SK-N-SH (cell line): Measurements from ENCODE around the gene FNDC1. TPM values are rescaled to one million over a fixed set of nuclear protein-coding genes. Genes with fewer than 3 reads are reported as not detected.

ENCODE experiments used
- CTCF ChIA-PET: fragments of 300-600, 350-600 bp; formaldehyde crosslinking; extraction: SDS; loops from one replicate; lab custom pipeline; 2021; lab: Yijun Ruan, JAX
- POLR2A ChIA-PET: fragments of 350-600 bp; sonication (Branson Sonifier 250); formaldehyde crosslinking; extraction: SDS; loops from one replicate; lab custom pipeline; 2020; ENCODE audit warnings: antibody characterized with exemption, inconsistent platforms; lab: Yijun Ruan, JAX
- DNase-seq: peaks from one replicate; pipeline ENCODE4 v3.0.0; 2012
- H2AFZ ChIP-seq: fragments of 200-600 bp; sonication (generic); 2 replicates; pipeline ENCODE4 v1.8.1; 2016; ENCODE audit warnings: antibody characterized with exemption, mild to moderate bottlenecking, low read depth
- H3F3A ChIP-seq: fragments of 200-600 bp; sonication (generic); replicated peaks from 2 replicates; pipeline ENCODE3; 2016; ENCODE audit warnings: antibody characterized with exemption, mild to moderate bottlenecking; ENCODE audit not compliant: insufficient read depth
- H3K27ac ChIP-seq, 2 experiments: fragments of 200-500 bp in 1 of 2; fragments of 200-600 bp in 1 of 2; sonication (Bioruptor generic) in 1 of 2; sonication (generic), shearing (Covaris generic) in 1 of 2; 2 replicates each; pipeline versions ENCODE4 v1.5.1 to v1.6.1; 2014 to 2016; ENCODE audit warnings: low read depth in 2 of 2, inconsistent platforms in 1 of 2, low read length in 1 of 2, mild to moderate bottlenecking in 1 of 2, mixed read lengths in 1 of 2
- H3K27me3 ChIP-seq: fragments of 200-600 bp; sonication (generic), shearing (Covaris generic); 2 replicates; pipeline ENCODE4 v1.6.1; 2016; ENCODE audit warnings: mixed run types; ENCODE audit not compliant: insufficient read depth
- H3K36me3 ChIP-seq, 2 experiments: fragments of 200-500 bp in 1 of 2; fragments of 200-600 bp in 1 of 2; sonication (Bioruptor generic) in 1 of 2; sonication (generic) in 1 of 2; replicated peaks in 1 of 2; 2 replicates each; pipeline versions ENCODE3 to v1.5.1; 2014 to 2016; ENCODE audit warnings: low read length in 1 of 2, mild to moderate bottlenecking in 1 of 2; ENCODE audit not compliant: insufficient read depth in 2 of 2, control insufficient read depth in 1 of 2
- H3K4me1 ChIP-seq, 2 experiments: fragments of 200-500 bp in 1 of 2; fragments of 200-600 bp in 1 of 2; sonication (Bioruptor generic) in 1 of 2; sonication (generic), shearing (Covaris generic) in 1 of 2; 2 replicates each; pipeline versions ENCODE4 v1.5.1 to v1.6.1; 2014 to 2016; ENCODE audit warnings: low read depth in 1 of 2, low read length in 1 of 2, mixed run types in 1 of 2; ENCODE audit not compliant: insufficient read depth in 2 of 2, control insufficient read depth in 1 of 2
- H3K4me2 ChIP-seq: fragments of 200-600 bp; sonication (generic), shearing (Covaris generic); 2 replicates; pipeline ENCODE4 v1.6.1; 2017; ENCODE audit warnings: mixed run types
- H3K4me3 ChIP-seq, 2 experiments: fragments of 200-500 bp in 1 of 2; fragments of 200-600 bp in 1 of 2; sonication (Bioruptor generic) in 1 of 2; sonication (generic), shearing (Covaris generic) in 1 of 2; 2 replicates each; pipeline versions ENCODE4 v1.5.1 to v1.8.1; 2014 to 2016; ENCODE audit warnings: low read depth in 2 of 2, inconsistent platforms in 1 of 2, low read length in 1 of 2, mild to moderate bottlenecking in 1 of 2, mixed read lengths in 1 of 2, moderate library complexity in 1 of 2
- H3K79me2 ChIP-seq: fragments of 200-600 bp; sonication (generic); 2 replicates; pipeline ENCODE4 v1.8.1; 2017; ENCODE audit warnings: mild to moderate bottlenecking; ENCODE audit not compliant: insufficient read depth
- H3K9ac ChIP-seq: fragments of 200-600 bp; sonication (generic); 2 replicates; pipeline ENCODE4 v1.6.1; 2017; ENCODE audit warnings: mixed run types
- H3K9me2 ChIP-seq: fragments of 200-600 bp; sonication (generic); 2 replicates; pipeline ENCODE4 v1.6.1; 2017; ENCODE audit warnings: mixed run types
- H3K9me3 ChIP-seq: fragments of 200-600 bp; sonication (generic); 2 replicates; pipeline ENCODE4 v1.6.1; 2017; ENCODE audit warnings: mixed run types, mild to moderate bottlenecking, moderate library complexity
- H4K20me1 ChIP-seq: fragments of 200-600 bp; sonication (generic); 2 replicates; pipeline ENCODE4 v1.6.1; 2017; ENCODE audit warnings: mild to moderate bottlenecking, mixed run types; ENCODE audit not compliant: insufficient read depth
- EP300 ChIP-seq, 2 experiments: IDR thresholded peaks; 2 replicates each; pipeline versions ENCODE4 v1.4.0 to v1.6.1; 2012; ENCODE audit warnings: borderline replicate concordance in 1 of 2, low read depth in 1 of 2, low read length in 1 of 2
- FOSL2 ChIP-seq: IDR thresholded peaks from 2 replicates; pipeline ENCODE4 v1.4.0; 2012; ENCODE audit warnings: low read depth, mild to moderate bottlenecking, moderate library complexity, borderline replicate concordance
- GABPA ChIP-seq: IDR thresholded peaks from 2 replicates; pipeline ENCODE4 v1.4.0; 2012; ENCODE audit warnings: low read depth, mild to moderate bottlenecking
- GATA2 ChIP-seq: sonication (generic); formaldehyde crosslinking; IDR thresholded peaks from 2 replicates; pipeline ENCODE4 v1.5.0; 2020; ENCODE audit warnings: mild to moderate bottlenecking, missing genetic modification reagents
- POLR2AphosphoS5 ChIP-seq: IDR thresholded peaks from 2 replicates; pipeline ENCODE4 v1.6.1; 2012; ENCODE audit warnings: low read depth, low read length
- RAD21 ChIP-seq: IDR thresholded peaks from 2 replicates; pipeline ENCODE4 v1.6.1; 2012; ENCODE audit warnings: mild to moderate bottlenecking, low read length
- RCOR1 ChIP-seq: fragments of 150-350 bp; IDR thresholded peaks from 2 replicates; pipeline ENCODE4 v1.6.1; 2017; ENCODE audit warnings: antibody characterized with exemption, low read length
- RFX5 ChIP-seq: IDR thresholded peaks from 2 replicates; pipeline ENCODE4 v1.6.1; 2012; ENCODE audit warnings: mild to moderate bottlenecking, improper control_type of control experiment, low read length
- SIN3A ChIP-seq: IDR thresholded peaks from 2 replicates; pipeline ENCODE4 v1.6.1; 2012; ENCODE audit warnings: low read depth, mild to moderate bottlenecking, low read length, moderate library complexity, borderline replicate concordance
- TCF12 ChIP-seq: IDR thresholded peaks from 2 replicates; pipeline ENCODE4 v1.4.0; 2012
- WGBS: methylation state at CpG from one replicate; pipeline ENCODE4 v1.1.6; 2017; ENCODE audit warnings: low lambda C conversion rate; 5-methylcytosine and 5-hydroxymethylcytosine counted together
- polyA plus RNA-seq, 3 experiments: library from polyadenylated mRNA; depleted of rRNA; stranded (reverse); fragments of >200 nt; gene quantifications; 2 replicates each; pipeline ENCODE4 v1.2.3, GENCODE V29; 2012
- TF ChIP-seq, protein P1 (sequence below): fragments of 200-600 bp; sonication (generic); IDR thresholded peaks from 2 replicates; pipeline ENCODE4 v1.6.1; 2017; ENCODE audit warnings: antibody characterized with exemption, mild to moderate bottlenecking, moderate library complexity
- TF ChIP-seq, protein P2 (sequence below): fragments of 150-350 bp; IDR thresholded peaks from 2 replicates; pipeline ENCODE4 v1.6.1; 2016; ENCODE audit warnings: mild to moderate bottlenecking, low read depth, low read length
- TF ChIP-seq, protein P3 (sequence below): IDR thresholded peaks from 2 replicates; pipeline ENCODE4 v1.6.1; 2012; ENCODE audit warnings: mild to moderate bottlenecking, low read depth, low read length, moderate library complexity
- TF ChIP-seq, protein P4 (sequence below): IDR thresholded peaks from 2 replicates; pipeline ENCODE4 v1.4.0; 2012; ENCODE audit warnings: low read depth
- TF ChIP-seq, protein P5 (sequence below): IDR thresholded peaks from 2 replicates; pipeline ENCODE4 v1.4.0; 2012; ENCODE audit warnings: low read depth, borderline replicate concordance
- TF ChIP-seq, protein P6 (sequence below): IDR thresholded peaks from 2 replicates; pipeline ENCODE4; 2012

Gene FNDC1
- polyA plus RNA-seq, 1 of the 3 experiments (the other 2 are of a cell fraction) = not detected

DNA sequence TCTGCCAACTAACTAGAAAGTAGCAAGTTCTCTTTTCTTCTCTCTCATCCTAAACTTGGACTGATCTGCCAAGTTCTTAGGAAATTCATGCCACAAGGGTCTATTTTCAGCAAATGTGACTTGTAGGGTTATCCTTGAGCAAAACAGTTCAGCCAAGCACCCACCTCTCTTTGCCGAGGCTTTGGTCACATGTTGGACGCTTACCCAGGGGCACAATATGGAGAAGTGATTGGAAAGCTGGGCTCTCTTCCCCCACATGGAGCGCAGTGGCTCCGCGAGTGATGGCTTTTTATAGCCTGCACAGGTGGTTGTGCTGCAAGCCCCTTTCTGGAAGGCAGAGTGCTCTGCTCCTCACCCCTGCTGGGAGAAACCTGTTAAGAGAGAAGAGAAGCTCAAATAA is 47.7 kb upstream of the FNDC1 start:
- CTCF ChIA-PET = interaction anchor here (2.3 to 4.0 kb wide), 3 partner anchors 12 to 17 kb away, joined by 12 to 16 read pairs (median 13); no protein-coding TSS in a partner anchor
- H3K79me2 ChIP-seq = no peaks in the 10 kb centered on the region
- 3% methylated on average over 2 of the region's 5 CpGs for WGBS

DNA sequence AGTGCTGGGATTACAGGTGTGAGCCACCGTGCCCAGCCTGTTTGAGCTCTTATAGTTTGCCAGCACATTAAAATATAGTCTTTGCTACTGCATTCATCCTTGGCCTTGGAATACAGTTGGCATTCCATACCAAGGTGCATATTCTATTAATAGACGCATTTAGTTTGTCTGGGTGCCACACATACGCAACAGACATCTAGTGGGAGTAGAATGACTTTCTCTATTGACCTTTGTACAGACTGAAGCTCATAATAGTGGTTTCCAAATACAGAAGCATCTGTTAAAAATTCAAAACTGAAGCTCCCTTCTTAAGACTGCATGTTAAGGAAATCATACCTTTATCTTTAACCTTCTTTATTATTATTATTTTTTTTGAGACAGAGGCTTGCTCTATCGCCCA is 46.7 kb upstream of the FNDC1 start:
- DNase-seq = no peak
- ChIA-PET POLR2A (no interaction called here), CTCF (interaction anchor here (1.0 to 4.0 kb wide), 4 partner anchors 12 to 114 kb away, joined by 3 to 16 read pairs (median 12); no protein-coding TSS in a partner anchor)
- Histone ChIP-seq H3K9ac (no peak overlapping the region), H3K79me2 (no peaks in the 10 kb centered on the region), H3K36me3 (no peaks in the 10 kb centered on the region), H3K4me1 (peaks cover 0 to 3% of the 10 kb centered on the region in 2 experiments; a peak in 1 of 4 replicates), H3K9me2 (no peaks in the 10 kb centered on the region), H3K27me3 (no peaks in the 10 kb centered on the region; the same call in 1 of the 2 replicates), H4K20me1 (no peaks in the 10 kb centered on the region), H3K4me3 (no peak overlapping the region), H3F3A (no peaks in the 10 kb centered on the region), H2AFZ (no peak overlapping the region), H3K9me3 (no peaks in the 10 kb centered on the region), H3K27ac (no peak overlapping the region), H3K4me2 (no peak overlapping the region)
- 26% methylated on average over 4 of the region's 4 CpGs for WGBS
- TF ChIP-seq, protein P1, sequence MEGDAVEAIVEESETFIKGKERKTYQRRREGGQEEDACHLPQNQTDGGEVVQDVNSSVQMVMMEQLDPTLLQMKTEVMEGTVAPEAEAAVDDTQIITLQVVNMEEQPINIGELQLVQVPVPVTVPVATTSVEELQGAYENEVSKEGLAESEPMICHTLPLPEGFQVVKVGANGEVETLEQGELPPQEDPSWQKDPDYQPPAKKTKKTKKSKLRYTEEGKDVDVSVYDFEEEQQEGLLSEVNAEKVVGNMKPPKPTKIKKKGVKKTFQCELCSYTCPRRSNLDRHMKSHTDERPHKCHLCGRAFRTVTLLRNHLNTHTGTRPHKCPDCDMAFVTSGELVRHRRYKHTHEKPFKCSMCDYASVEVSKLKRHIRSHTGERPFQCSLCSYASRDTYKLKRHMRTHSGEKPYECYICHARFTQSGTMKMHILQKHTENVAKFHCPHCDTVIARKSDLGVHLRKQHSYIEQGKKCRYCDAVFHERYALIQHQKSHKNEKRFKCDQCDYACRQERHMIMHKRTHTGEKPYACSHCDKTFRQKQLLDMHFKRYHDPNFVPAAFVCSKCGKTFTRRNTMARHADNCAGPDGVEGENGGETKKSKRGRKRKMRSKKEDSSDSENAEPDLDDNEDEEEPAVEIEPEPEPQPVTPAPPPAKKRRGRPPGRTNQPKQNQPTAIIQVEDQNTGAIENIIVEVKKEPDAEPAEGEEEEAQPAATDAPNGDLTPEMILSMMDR = no peak
- TF ChIP-seq, protein P2, sequence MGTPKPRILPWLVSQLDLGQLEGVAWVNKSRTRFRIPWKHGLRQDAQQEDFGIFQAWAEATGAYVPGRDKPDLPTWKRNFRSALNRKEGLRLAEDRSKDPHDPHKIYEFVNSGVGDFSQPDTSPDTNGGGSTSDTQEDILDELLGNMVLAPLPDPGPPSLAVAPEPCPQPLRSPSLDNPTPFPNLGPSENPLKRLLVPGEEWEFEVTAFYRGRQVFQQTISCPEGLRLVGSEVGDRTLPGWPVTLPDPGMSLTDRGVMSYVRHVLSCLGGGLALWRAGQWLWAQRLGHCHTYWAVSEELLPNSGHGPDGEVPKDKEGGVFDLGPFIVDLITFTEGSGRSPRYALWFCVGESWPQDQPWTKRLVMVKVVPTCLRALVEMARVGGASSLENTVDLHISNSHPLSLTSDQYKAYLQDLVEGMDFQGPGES = no peak
- TF ChIP-seq, protein P3, sequence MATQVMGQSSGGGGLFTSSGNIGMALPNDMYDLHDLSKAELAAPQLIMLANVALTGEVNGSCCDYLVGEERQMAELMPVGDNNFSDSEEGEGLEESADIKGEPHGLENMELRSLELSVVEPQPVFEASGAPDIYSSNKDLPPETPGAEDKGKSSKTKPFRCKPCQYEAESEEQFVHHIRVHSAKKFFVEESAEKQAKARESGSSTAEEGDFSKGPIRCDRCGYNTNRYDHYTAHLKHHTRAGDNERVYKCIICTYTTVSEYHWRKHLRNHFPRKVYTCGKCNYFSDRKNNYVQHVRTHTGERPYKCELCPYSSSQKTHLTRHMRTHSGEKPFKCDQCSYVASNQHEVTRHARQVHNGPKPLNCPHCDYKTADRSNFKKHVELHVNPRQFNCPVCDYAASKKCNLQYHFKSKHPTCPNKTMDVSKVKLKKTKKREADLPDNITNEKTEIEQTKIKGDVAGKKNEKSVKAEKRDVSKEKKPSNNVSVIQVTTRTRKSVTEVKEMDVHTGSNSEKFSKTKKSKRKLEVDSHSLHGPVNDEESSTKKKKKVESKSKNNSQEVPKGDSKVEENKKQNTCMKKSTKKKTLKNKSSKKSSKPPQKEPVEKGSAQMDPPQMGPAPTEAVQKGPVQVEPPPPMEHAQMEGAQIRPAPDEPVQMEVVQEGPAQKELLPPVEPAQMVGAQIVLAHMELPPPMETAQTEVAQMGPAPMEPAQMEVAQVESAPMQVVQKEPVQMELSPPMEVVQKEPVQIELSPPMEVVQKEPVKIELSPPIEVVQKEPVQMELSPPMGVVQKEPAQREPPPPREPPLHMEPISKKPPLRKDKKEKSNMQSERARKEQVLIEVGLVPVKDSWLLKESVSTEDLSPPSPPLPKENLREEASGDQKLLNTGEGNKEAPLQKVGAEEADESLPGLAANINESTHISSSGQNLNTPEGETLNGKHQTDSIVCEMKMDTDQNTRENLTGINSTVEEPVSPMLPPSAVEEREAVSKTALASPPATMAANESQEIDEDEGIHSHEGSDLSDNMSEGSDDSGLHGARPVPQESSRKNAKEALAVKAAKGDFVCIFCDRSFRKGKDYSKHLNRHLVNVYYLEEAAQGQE = no peak
- TF ChIP-seq SIN3A (no peak), RCOR1 (no peak), RAD21 (no peak), EP300 (IDR thresholded peaks at IDR 0.05; ENCODE audit: borderline replicate concordance in 1 of 2, low read depth in 1 of 2, low read length in 1 of 2) (no peak), POLR2AphosphoS5 (no peak)

More for the DNA sequence above, 47.7 kb upstream of the FNDC1 start:
- Histone ChIP-seq H3K27ac (no peak overlapping the region), H3K4me2 (no peak overlapping the region), H3K27me3 (peaks cover 8% of the 10 kb centered on the region; the same call in 1 of the 2 replicates), H3K36me3 (no peaks in the 10 kb centered on the region), H3K4me3 (no peak overlapping the region), H3K9me2 (no peaks in the 10 kb centered on the region), H3F3A (no peaks in the 10 kb centered on the region), H4K20me1 (no peaks in the 10 kb centered on the region), H3K4me1 (peaks cover 0 to 3% of the 10 kb centered on the region in 2 experiments; a peak in 1 of 4 replicates), H3K9ac (no peak overlapping the region), H3K9me3 (no peaks in the 10 kb centered on the region), H2AFZ (no peak overlapping the region)
- POLR2A ChIA-PET = no interaction called here
- TF ChIP-seq, protein P4, sequence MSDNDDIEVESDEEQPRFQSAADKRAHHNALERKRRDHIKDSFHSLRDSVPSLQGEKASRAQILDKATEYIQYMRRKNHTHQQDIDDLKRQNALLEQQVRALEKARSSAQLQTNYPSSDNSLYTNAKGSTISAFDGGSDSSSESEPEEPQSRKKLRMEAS = no peak
- TF ChIP-seq, protein P5, sequence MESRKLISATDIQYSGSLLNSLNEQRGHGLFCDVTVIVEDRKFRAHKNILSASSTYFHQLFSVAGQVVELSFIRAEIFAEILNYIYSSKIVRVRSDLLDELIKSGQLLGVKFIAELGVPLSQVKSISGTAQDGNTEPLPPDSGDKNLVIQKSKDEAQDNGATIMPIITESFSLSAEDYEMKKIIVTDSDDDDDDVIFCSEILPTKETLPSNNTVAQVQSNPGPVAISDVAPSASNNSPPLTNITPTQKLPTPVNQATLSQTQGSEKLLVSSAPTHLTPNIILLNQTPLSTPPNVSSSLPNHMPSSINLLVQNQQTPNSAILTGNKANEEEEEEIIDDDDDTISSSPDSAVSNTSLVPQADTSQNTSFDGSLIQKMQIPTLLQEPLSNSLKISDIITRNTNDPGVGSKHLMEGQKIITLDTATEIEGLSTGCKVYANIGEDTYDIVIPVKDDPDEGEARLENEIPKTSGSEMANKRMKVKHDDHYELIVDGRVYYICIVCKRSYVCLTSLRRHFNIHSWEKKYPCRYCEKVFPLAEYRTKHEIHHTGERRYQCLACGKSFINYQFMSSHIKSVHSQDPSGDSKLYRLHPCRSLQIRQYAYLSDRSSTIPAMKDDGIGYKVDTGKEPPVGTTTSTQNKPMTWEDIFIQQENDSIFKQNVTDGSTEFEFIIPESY = no peak
- TF ChIP-seq GABPA (no peak), FOSL2 (no peak), TCF12 (no peak), RFX5 (no peak), GATA2 (CRISPR knock-in tag) (no peak)
- TF ChIP-seq, protein P6, sequence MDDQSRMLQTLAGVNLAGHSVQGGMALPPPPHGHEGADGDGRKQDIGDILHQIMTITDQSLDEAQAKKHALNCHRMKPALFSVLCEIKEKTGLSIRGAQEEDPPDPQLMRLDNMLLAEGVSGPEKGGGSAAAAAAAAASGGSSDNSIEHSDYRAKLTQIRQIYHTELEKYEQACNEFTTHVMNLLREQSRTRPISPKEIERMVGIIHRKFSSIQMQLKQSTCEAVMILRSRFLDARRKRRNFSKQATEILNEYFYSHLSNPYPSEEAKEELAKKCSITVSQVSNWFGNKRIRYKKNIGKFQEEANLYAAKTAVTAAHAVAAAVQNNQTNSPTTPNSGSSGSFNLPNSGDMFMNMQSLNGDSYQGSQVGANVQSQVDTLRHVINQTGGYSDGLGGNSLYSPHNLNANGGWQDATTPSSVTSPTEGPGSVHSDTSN = no peak
- no peak for DNase-seq
